Aorta (tissue), 5 donors: ENCODE results near the gene DNAI7. TPM values are rescaled to one million over a fixed set of nuclear protein-coding genes. Genes with fewer than 3 reads are reported as not detected.

Experiments
- ATAC-seq: fragments of 200-7000 bp; cut with Tn5 transposase; one replicate; pipeline ENCODE4 v1.9.1; 2022; ENCODE audit warnings: moderate library complexity; ENCODE audit not compliant: low FRiP score
- DNase-seq, 2 donors: peaks; one replicate each; pipeline ENCODE4 v3.0.0-alpha.2; 2020
- H3K27ac ChIP-seq, 2 donors: one replicate each; pipeline ENCODE4 v1.5.1; 2013; ENCODE audit warnings: low read length in 2 of 2, mild to moderate bottlenecking in 2 of 2, moderate library complexity in 2 of 2, control low read depth in 1 of 2, inconsistent platforms in 1 of 2, low read depth in 1 of 2
- H3K27me3 ChIP-seq, 2 donors: one replicate each; pipeline ENCODE4 v1.6.1; 2013; ENCODE audit warnings: control low read depth in 1 of 2, low read length in 1 of 2, mild to moderate bottlenecking in 1 of 2, moderate library complexity in 1 of 2; ENCODE audit not compliant: insufficient read depth in 2 of 2, control insufficient read depth in 1 of 2
- H3K36me3 ChIP-seq, 2 donors: one replicate each; pipeline ENCODE4 v1.6.1; 2013; ENCODE audit warnings: control low read depth in 1 of 2, low read length in 1 of 2, mild to moderate bottlenecking in 1 of 2; ENCODE audit not compliant: insufficient read depth in 2 of 2, control insufficient read depth in 1 of 2
- H3K4me1 ChIP-seq, 2 donors: one replicate each; pipeline ENCODE4 v1.6.1; 2013; ENCODE audit warnings: low read length in 2 of 2, control low read depth in 1 of 2, mild to moderate bottlenecking in 1 of 2, moderate library complexity in 1 of 2; ENCODE audit not compliant: insufficient read depth in 2 of 2, control insufficient read depth in 1 of 2
- H3K4me3 ChIP-seq, 2 donors: one replicate each; pipeline ENCODE4 v1.5.1; 2013; ENCODE audit warnings: low read length in 2 of 2, control low read depth in 1 of 2, mild to moderate bottlenecking in 1 of 2
- H3K9me3 ChIP-seq: one replicate; pipeline ENCODE4 v1.6.1; 2013; ENCODE audit warnings: mild to moderate bottlenecking, low read length; ENCODE audit not compliant: control insufficient read depth
- WGBS, 2 donors: extraction: QIAGEN DNeasy Blood & Tissue Kit; methylation state at CpG; one replicate each; pipeline ENCODE4 v1.1.7; 2013; 5-methylcytosine and 5-hydroxymethylcytosine counted together
- intact Hi-C, 2 donors: fragments of 100-400 bp; cut with DNase I; formaldehyde crosslinking; loops; one replicate each; pipeline versions ENCODE4 v1.14.2 to v1.15.0; 2022
- polyA plus RNA-seq, 2 donors: library from polyadenylated mRNA; stranded (reverse); fragments of 200-250 nt; gene quantifications; one replicate each; pipeline ENCODE4 v1.2.3, GENCODE V29; 2013
- total RNA-seq, 2 donors: library from RNA; stranded (reverse); fragmentation: NEBNext Ultra II Directional; extraction: Animal tissue kit (Norgen Biotek cat#: 25700); gene quantifications; one replicate each; pipeline ENCODE4 v1.2.1, GENCODE V29; 2021
- donor health status: healthy with polysubstance abuse.
- donor health status: Bipolar disorder and iron deficiency.
- donor health status: DM: no; HTN: no; CAD: no.
- donor health status: DM: no; HTN: no; CAD: no.
- donor health status: DM: yes; HTN: yes; CAD: no.

DNAI7 gene
- total and polyA plus RNA-seq, 4 donors = 0.24 to 1.2 (median 0.64) TPM; not detected in 1

DNA sequence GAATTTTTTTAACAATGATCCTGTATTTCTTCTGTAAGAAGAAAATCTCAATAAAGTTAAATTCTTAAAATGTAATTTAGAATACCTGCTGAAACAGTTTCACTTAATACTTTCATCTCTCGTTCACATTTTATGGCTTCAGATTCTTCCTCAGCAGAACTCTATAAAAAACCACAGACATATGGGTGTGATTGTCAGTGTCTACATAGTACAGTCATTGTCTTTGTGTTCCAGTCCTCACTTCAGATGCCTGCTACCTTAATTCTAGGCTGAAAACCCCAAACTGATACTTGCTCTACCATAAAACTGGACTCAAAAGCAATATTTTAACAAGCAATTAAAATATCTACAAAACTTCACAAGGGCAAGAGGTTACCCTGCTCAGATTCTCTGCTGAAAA is 71.8 kb downstream of the DNAI7 start:
- H3K27ac ChIP-seq = no peak overlapping the region
- ATAC-seq = no peak
- no peak overlapping the region for H3K4me3 ChIP-seq
- no peaks in the 10 kb centered on the region for H3K36me3 ChIP-seq
- 78 to 92% methylated on average over 1 of the region's 1 CpG for WGBS, 2 donors
- DNase-seq = no peak
- no peaks in the 10 kb centered on the region for H3K27me3 ChIP-seq
- no peaks in the 10 kb centered on the region for H3K4me1 ChIP-seq
- H3K9me3 ChIP-seq = no peaks in the 10 kb centered on the region
- intact Hi-C loops = no loop called here

DNA sequence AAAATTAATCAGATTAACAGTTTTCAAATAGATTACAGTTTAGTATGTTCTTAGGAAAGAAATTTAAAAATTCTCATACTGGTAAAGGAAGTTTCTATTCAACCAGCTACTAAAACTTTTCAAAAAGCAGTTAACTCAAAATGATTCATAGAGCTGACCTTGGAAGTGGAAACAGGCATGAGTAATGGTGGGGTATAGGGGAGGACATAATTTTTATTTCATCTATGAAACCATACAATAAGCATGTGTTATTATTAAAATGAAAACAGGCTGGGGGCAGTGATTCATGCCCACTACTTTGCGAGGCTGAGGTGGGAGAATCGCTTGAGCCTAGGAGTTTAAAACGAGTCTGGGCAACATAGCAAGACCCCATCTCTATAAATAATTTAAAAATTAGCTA is 73.0 kb downstream of the DNAI7 start:
- intact Hi-C loops = no loop called here
- no peaks in the 10 kb centered on the region for H3K27me3 ChIP-seq
- H3K4me3 ChIP-seq = no peak overlapping the region
- H3K36me3 ChIP-seq = no peaks in the 10 kb centered on the region
- H3K4me1 ChIP-seq = no peaks in the 10 kb centered on the region
- ATAC-seq = no peak
- H3K9me3 ChIP-seq = no peaks in the 10 kb centered on the region
- H3K27ac ChIP-seq = no peak overlapping the region
- 79 to 86% methylated on average over 3 of the region's 3 CpGs for WGBS, 2 donors
- no peak for DNase-seq

DNA sequence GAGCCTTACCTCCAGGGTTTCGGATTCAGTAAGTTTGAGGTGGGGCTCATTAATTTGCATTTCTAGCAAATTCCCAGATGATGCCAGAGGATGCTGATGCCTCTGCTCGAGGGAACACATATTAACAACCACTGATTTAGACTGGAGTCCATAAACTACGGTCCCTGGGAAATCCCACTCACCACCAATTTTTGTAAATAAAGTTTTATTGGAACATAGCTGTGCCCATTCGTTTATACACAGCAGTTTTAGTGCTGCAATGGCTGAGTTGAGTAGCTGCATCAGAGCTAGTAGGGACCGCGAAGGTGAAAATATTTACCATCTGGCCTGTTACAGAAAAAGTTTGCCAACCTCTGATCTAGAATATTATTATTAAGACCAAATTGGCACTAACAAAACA is 73.8 kb downstream of the DNAI7 start:
- no peak overlapping the region for H3K4me3 ChIP-seq
- no peak overlapping the region for H3K27ac ChIP-seq
- intact Hi-C loops = no loop called here
- H3K4me1 ChIP-seq = no peaks in the 10 kb centered on the region
- ATAC-seq (no peak), DNase-seq (no peak)
- H3K9me3 ChIP-seq = no peaks in the 10 kb centered on the region
- 91 to 92% methylated on average over 6 of the region's 6 CpGs for WGBS, 2 donors
- H3K27me3 ChIP-seq = no peaks in the 10 kb centered on the region
- H3K36me3 ChIP-seq = no peaks in the 10 kb centered on the region

DNA sequence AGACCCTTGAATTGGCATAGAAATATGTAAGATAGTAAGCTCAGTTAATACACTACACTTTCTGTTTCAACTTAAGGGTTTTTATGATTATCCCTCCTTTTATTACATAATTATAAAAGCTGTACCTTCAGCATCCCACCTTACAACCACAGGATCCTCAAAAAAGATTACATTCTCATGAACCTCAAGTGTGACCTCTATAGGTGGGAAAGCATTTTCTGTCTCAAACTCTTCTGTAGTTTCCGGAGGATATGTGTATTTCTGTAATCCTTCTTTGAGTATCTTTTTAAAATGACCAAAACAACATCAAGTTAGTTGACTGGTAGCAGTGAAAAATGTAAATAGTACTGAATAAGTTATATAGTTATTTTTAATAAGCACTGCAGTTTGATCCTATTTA is 75.9 kb downstream of the DNAI7 start:
- H3K27ac ChIP-seq = no peak overlapping the region
- DNase-seq = no peak
- WGBS, 2 donors = 77% methylated on average over 1 of the region's 1 CpG
- no peaks in the 10 kb centered on the region for H3K36me3 ChIP-seq
- no peak overlapping the region for H3K4me3 ChIP-seq
- no peak for ATAC-seq
- no peaks in the 10 kb centered on the region for H3K9me3 ChIP-seq
- H3K4me1 ChIP-seq = no peaks in the 10 kb centered on the region
- intact Hi-C loops = no loop called here
- H3K27me3 ChIP-seq = no peaks in the 10 kb centered on the region

DNA sequence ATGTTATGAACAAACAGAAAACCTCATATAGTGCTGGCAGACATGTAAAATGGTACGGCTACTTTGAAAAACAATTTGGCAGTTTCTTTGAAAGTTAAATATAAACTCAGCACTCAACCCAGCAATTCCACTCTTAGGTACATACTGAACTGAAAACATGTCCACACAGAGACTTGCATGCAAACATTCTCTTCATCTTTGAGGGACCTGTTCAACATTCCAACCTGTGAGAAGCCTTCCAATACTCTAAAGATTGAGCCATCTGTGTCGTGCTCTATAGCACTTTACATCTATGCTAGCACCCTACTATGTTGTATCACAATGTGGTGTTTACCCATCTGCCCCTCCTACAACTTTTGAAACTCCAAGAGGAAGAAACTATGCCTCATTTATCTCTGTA is 79.3 kb downstream of the DNAI7 start:
- Histone ChIP-seq H3K36me3 (no peaks in the 10 kb centered on the region), H3K9me3 (no peaks in the 10 kb centered on the region), H3K27ac (no peak overlapping the region), H3K27me3 (no peaks in the 10 kb centered on the region), H3K4me3 (no peak overlapping the region), H3K4me1 (no peaks in the 10 kb centered on the region)
- intact Hi-C loops = no loop called here
- no peak for ATAC-seq
- 40% methylated on average over 2 of the region's 2 CpGs for WGBS, 2 donors
- DNase-seq = no peak

DNA sequence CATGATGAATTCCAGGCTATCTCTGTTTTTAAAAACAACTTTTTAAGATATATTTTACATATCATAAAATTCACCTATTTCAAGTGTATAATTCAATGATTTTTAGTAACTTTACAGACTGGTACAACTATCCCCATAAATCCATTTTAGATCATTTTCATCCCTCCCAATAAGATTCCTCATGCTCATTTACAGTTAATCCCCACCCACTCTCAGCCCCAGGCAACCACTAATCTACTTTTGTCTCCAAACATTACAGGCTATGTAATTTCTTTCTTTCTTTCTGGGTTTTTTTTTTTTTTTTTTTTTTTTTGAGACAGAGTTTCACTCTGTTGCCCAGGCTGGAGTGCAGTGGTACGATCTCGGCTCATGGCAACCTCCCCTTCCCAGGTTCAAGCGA is 81.3 kb downstream of the DNAI7 start:
- no peaks in the 10 kb centered on the region for H3K9me3 ChIP-seq
- ATAC-seq (no peak), DNase-seq (no peak)
- intact Hi-C loops = no loop called here
- H3K4me3 ChIP-seq = no peak overlapping the region
- H3K27ac ChIP-seq = no peak overlapping the region
- no peaks in the 10 kb centered on the region for H3K27me3 ChIP-seq
- no peaks in the 10 kb centered on the region for H3K36me3 ChIP-seq
- 96 to 97% methylated on average over 3 of the region's 3 CpGs for WGBS, 2 donors
- no peaks in the 10 kb centered on the region for H3K4me1 ChIP-seq

DNA sequence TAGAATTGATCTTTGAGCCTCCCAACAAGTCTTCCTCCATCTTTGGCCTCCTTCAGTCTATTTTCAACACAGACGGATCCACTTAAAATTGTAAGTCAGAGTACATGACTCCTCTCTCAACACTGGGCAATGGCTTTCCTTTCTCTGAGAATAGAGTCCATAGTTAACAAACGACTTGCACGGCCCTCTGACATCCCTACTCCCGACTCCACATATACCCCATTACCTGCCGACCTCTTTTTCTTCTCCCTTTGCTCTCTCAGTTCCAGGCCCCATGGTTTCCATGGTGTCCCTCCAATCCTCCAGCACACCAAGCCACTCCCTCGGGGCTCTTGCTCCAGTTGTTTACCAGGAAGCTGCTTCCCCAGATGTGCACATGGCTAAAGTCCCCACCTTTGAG is 84.7 kb downstream of the DNAI7 start:
- intact Hi-C loops = no loop called here
- DNase-seq (no peak), ATAC-seq (no peak)
- Histone ChIP-seq H3K4me3 (no peak overlapping the region), H3K27me3 (no peaks in the 10 kb centered on the region), H3K36me3 (no peaks in the 10 kb centered on the region), H3K9me3 (no peaks in the 10 kb centered on the region), H3K27ac (no peak overlapping the region), H3K4me1 (no peaks in the 10 kb centered on the region)
- WGBS, 2 donors = 91 to 92% methylated on average over 6 of the region's 6 CpGs

DNA sequence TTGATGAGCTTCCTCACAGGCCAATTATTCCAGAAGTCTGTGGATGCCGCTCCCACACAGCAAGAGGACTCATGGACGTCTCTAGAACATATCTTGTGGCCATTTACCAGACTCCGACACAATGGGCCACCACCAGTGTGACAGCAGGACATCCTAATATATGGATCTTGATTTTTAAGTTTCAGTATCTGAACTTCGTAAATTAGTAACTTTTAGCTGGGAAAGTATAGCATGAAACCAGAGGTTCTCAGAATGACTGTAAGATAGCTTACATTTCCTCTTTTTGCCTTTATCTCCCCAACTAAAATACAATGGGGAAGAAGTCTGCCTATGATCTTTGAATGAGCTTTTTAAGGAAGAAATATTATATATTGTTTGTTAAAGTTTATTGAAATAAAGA is 87.0 kb downstream of the DNAI7 start:
- H3K4me1 ChIP-seq = no peaks in the 10 kb centered on the region
- H3K27me3 ChIP-seq = no peaks in the 10 kb centered on the region
- no peak overlapping the region for H3K27ac ChIP-seq
- DNase-seq (no peak), ATAC-seq (no peak)
- 88 to 91% methylated on average over 4 of the region's 4 CpGs for WGBS, 2 donors
- no peaks in the 10 kb centered on the region for H3K36me3 ChIP-seq
- no peak overlapping the region for H3K4me3 ChIP-seq
- no peaks in the 10 kb centered on the region for H3K9me3 ChIP-seq
- intact Hi-C loops = no loop called here

DNA sequence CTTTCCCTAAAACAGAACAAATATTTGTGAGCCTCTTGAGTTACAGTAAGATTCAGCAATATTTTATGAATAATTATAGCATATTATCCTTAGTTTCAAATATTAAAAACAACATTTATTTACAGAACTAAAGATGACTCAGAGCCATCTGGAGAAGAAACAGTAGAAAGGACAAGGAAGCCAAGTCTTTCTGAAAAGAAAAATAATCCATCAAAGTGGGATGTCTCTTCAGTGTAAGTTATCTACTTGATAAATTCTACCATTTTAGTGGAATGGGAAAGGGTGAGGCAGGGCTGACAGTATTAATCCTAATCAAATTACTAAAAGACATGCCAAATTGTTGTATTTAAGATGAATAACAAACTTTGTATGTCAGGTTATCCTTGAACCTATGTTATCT is 88.1 kb downstream of the DNAI7 start:
- intact Hi-C loops = no loop called here
- no peak for ATAC-seq

More for the DNA sequence above, 88.1 kb downstream of the DNAI7 start:
- Histone ChIP-seq H3K27me3 (no peaks in the 10 kb centered on the region), H3K27ac (no peak overlapping the region), H3K4me3 (no peak overlapping the region), H3K36me3 (no peaks in the 10 kb centered on the region), H3K4me1 (no peaks in the 10 kb centered on the region), H3K9me3 (no peaks in the 10 kb centered on the region)
- DNase-seq = no peak
